HepG2 (cell line): ENCODE results near the gene TBC1D16. TPM values are rescaled to one million over a fixed set of nuclear protein-coding genes. Genes with fewer than 3 reads are reported as not detected.

ENCODE experiments used
- CAMTA2 ChIP-seq: sonication (generic); formaldehyde crosslinking; IDR thresholded peaks from 2 replicates; pipeline ENCODE4 v1.4.0; 2020; ENCODE audit warnings: mild to moderate bottlenecking, missing genetic modification reagents, borderline replicate concordance
- EHMT2 ChIP-seq: fragments of 200-600 bp; sonication (generic); IDR thresholded peaks from 2 replicates; pipeline ENCODE4 v1.7.0; 2017; ENCODE audit warnings: antibody characterized with exemption, low read depth, low read length, borderline replicate concordance
- KLF16 ChIP-seq, 2 experiments: sonication (generic) in 1 of 2; formaldehyde crosslinking in 1 of 2; IDR thresholded peaks; 2 replicates each; pipeline versions ENCODE4 v1.6.1 to v1.8.0; 2016 to 2023; ENCODE audit warnings: missing genetic modification reagents in 2 of 2, missing compliant biosample characterization in 1 of 2
- NR2C2 ChIP-seq: sonication (generic); formaldehyde crosslinking; IDR thresholded peaks from 2 replicates; pipeline ENCODE4 v1.4.0; 2020; ENCODE audit warnings: missing genetic modification reagents, mild to moderate bottlenecking, moderate library complexity, borderline replicate concordance
- TMF1 ChIP-seq: sonication (generic); formaldehyde crosslinking; IDR thresholded peaks from 2 replicates; pipeline ENCODE4 v1.8.1; 2022; ENCODE audit warnings: low read depth, missing genetic modification reagents
- ZFP37 ChIP-seq: sonication (generic); formaldehyde crosslinking; IDR thresholded peaks from 2 replicates; pipeline ENCODE4 v1.4.0; 2020; ENCODE audit warnings: missing genetic modification reagents, borderline replicate concordance
- ZFP62 ChIP-seq: sonication (generic); formaldehyde crosslinking; IDR thresholded peaks from 2 replicates; pipeline ENCODE4 v1.4.0; 2020; ENCODE audit warnings: missing genetic modification reagents
- ZNF44 ChIP-seq: sonication (generic); formaldehyde crosslinking; IDR thresholded peaks from 2 replicates; pipeline ENCODE4 v1.5.1; 2020; ENCODE audit warnings: mild to moderate bottlenecking, missing genetic modification reagents
- ZNF563 ChIP-seq: sonication (generic); formaldehyde crosslinking; IDR thresholded peaks from 2 replicates; pipeline ENCODE4 v1.8.0; 2022; ENCODE audit warnings: mild to moderate bottlenecking, moderate library complexity, missing genetic modification reagents
- ZNF768 ChIP-seq: sonication (generic); formaldehyde crosslinking; IDR thresholded peaks from 2 replicates; pipeline ENCODE4 v1.4.0; 2020; ENCODE audit warnings: missing genetic modification reagents
- ZSCAN25 ChIP-seq: sonication (generic); formaldehyde crosslinking; IDR thresholded peaks from 2 replicates; pipeline ENCODE4 v1.8.0; 2022; ENCODE audit warnings: mild to moderate bottlenecking, missing genetic modification reagents
- polyA plus RNA-seq, 8 experiments: library from polyadenylated mRNA; depleted of rRNA in 3 of 8; stranded (reverse) in 7 of 8; unstranded in 1 of 8; fragments of >200 nt; fragmentation: Illumina TruSeq in 4 of 8; extraction: Trizol in 4 of 8; gene quantifications; 2 replicates each; pipeline versions ENCODE4 v1.2.1 to v1.2.3, GENCODE V29; 2011 to 2016; ENCODE audit warnings: low read depth in 4 of 8, missing spikeins in 1 of 8, mixed read lengths in 1 of 8; ENCODE audit not compliant: insufficient read depth in 1 of 8
- total RNA-seq, 5 experiments: library from RNA; depleted of rRNA; stranded (reverse); fragments of >200 nt; fragmentation: Illumina TruSeq; extraction: Trizol; gene quantifications; 2 replicates each; pipeline ENCODE4 v1.2.3, GENCODE V29; 2016; ENCODE audit warnings: low read depth in 1 of 5
- TF ChIP-seq, protein P1 (sequence below), 2 experiments: fragments of 450-650 bp in 1 of 2; sonication (generic) in 1 of 2; formaldehyde crosslinking in 1 of 2; IDR thresholded peaks; 2 replicates each; pipeline versions ENCODE4 v1.6.1 to v1.8.0; 2016 to 2022; ENCODE audit warnings: antibody characterized with exemption in 1 of 2, mild to moderate bottlenecking in 1 of 2, missing genetic modification reagents in 1 of 2
- TF ChIP-seq, protein P2 (sequence below): sonication (generic); formaldehyde crosslinking; IDR thresholded peaks from 2 replicates; pipeline ENCODE4 v1.4.0; 2020; ENCODE audit warnings: missing genetic modification reagents
- TF ChIP-seq, protein P3 (sequence below): IDR thresholded peaks from 2 replicates; pipeline ENCODE4 v1.6.1; 2016; ENCODE audit warnings: missing biosample characterization, missing genetic modification reagents, low read depth
- TF ChIP-seq, protein P4 (sequence below): sonication (generic); formaldehyde crosslinking; IDR thresholded peaks from 2 replicates; pipeline ENCODE4 v1.5.1; 2020; ENCODE audit warnings: mild to moderate bottlenecking, missing genetic modification reagents, borderline replicate concordance

TBC1D16 gene
- total and polyA plus RNA-seq, 2 of the 13 experiments (the other 11 are each of a cell fraction or from before 2014, with no cell fraction given), result 14.9 to 24.9 TPM

DNA sequence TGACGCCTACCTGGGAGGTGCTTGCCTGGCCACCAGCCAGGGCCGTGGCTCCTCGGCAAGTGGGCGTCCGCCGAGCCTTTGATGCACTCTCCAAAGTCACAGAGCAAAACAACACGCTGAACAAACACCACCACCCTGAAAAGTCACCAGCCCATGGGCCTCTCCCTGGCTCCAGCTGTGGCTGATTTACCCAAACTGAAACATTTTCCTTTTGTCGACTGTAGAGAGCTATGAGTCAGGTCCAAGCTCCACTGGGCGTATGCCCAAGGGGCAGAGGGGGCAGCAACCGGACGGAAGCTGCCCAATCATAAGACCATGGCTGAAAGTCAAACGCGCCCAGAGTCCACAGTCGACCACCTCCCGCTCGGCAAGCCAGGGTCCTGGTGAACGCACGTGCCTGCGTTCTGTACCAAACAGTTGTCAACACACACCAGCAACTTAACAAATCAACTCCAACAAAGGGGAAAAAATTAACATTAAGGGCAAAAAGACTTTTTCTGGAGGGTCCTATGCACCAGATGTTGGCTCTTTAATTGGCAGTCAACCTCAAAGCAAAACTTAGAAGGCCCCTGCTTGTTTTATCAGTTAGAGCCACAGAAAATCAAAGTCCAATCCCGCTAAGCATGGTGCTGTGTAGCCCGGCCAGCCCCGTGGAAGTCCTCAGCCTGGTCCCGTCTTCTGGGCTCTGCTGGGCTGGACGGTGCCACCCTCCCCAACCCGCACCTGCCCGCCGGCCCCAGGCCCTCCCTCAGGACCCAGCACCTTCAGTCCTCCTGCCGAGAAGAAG, 47.3 kb downstream of the TBC1D16 start (continued):
- TF ChIP-seq, protein P1, sequence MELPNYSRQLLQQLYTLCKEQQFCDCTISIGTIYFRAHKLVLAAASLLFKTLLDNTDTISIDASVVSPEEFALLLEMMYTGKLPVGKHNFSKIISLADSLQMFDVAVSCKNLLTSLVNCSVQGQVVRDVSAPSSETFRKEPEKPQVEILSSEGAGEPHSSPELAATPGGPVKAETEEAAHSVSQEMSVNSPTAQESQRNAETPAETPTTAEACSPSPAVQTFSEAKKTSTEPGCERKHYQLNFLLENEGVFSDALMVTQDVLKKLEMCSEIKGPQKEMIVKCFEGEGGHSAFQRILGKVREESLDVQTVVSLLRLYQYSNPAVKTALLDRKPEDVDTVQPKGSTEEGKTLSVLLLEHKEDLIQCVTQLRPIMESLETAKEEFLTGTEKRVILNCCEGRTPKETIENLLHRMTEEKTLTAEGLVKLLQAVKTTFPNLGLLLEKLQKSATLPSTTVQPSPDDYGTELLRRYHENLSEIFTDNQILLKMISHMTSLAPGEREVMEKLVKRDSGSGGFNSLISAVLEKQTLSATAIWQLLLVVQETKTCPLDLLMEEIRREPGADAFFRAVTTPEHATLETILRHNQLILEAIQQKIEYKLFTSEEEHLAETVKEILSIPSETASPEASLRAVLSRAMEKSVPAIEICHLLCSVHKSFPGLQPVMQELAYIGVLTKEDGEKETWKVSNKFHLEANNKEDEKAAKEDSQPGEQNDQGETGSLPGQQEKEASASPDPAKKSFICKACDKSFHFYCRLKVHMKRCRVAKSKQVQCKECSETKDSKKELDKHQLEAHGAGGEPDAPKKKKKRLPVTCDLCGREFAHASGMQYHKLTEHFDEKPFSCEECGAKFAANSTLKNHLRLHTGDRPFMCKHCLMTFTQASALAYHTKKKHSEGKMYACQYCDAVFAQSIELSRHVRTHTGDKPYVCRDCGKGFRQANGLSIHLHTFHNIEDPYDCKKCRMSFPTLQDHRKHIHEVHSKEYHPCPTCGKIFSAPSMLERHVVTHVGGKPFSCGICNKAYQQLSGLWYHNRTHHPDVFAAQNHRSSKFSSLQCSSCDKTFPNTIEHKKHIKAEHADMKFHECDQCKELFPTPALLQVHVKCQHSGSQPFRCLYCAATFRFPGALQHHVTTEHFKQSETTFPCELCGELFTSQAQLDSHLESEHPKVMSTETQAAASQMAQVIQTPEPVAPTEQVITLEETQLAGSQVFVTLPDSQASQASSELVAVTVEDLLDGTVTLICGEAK (IDR thresholded peaks at IDR 0.05), result no peak
- TF ChIP-seq, protein P1 (CRISPR knock-in tag; IDR thresholded peaks at IDR 0.05), result peak; percentile 69
- TF ChIP-seq ZFP62 (CRISPR knock-in tag) (no peak), CAMTA2 (CRISPR knock-in tag) (0 out of 2 replicates have a peak, but pooled peaks have one; percentile 37), ZNF44 (CRISPR knock-in tag) (peak; percentile 86), ZNF563 (CRISPR knock-in tag) (no peak), ZNF768 (CRISPR knock-in tag) (peak; percentile 67; the same call in 1 of the 2 replicates), NR2C2 (CRISPR knock-in tag) (peak; percentile 68), EHMT2 (peak; percentile 82; the same call in 1 of the 2 replicates), ZFP37 (CRISPR knock-in tag) (peak; percentile 95; the same call in 1 of the 2 replicates), TMF1 (CRISPR knock-in tag) (peak; percentile 42; the same call in 1 of the 2 replicates), ZSCAN25 (CRISPR knock-in tag) (peak; percentile 86), KLF16 (CRISPR knock-in tag; IDR thresholded peaks at IDR 0.05) (peak in 1 of 2 experiments; percentile 90; a peak in 2 of 4 replicates)
- TF ChIP-seq, protein P2, sequence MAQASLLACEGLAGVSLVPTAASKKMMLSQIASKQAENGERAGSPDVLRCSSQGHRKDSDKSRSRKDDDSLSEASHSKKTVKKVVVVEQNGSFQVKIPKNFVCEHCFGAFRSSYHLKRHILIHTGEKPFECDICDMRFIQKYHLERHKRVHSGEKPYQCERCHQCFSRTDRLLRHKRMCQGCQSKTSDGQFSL (CRISPR knock-in tag), result peak; percentile 79; the same call in 1 of the 2 replicates
- TF ChIP-seq, protein P3, sequence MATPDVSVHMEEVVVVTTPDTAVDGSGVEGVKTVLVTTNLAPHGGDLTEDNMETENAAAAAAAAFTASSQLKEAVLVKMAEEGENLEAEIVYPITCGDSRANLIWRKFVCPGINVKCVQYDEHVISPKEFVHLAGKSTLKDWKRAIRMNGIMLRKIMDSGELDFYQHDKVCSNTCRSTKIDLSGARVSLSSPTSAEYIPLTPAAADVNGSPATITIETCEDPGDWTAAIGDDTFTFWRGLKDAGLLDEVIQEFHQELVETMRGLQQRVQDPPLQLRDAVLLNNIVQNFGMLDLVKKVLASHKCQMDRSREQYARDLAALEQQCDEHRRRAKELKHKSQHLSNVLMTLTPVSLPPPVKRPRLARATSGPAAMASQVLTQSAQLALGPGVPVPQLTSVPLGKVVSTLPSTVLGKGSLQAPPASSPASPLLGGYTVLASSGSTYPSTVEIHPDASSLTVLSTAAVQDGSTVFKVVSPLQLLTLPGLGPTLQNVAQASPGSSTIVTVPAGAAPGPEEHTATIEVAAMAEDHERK (CRISPR knock-in tag), result peak; percentile 28; the same call in 1 of the 2 replicates
- TF ChIP-seq, protein P4, sequence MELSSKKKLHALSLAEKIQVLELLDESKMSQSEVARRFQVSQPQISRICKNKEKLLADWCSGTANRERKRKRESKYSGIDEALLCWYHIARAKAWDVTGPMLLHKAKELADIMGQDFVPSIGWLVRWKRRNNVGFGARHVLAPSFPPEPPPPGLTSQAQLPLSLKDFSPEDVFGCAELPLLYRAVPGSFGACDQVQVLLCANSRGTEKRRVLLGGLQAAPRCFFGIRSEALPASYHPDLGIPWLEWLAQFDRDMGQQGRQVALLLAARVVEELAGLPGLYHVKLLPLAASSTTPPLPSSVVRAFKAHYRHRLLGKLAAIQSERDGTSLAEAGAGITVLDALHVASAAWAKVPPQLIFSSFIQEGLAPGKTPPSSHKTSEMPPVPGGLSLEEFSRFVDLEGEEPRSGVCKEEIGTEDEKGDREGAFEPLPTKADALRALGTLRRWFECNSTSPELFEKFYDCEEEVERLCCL (CRISPR knock-in tag), result peak; percentile 57; the same call in 1 of the 2 replicates
